Ishikawa (cell line): ENCODE results near the gene RAB11FIP4.

ENCODE experiments used
- CEBPB ChIP-seq: IDR thresholded peaks from 2 replicates; pipeline ENCODE4 v1.6.1; 2012
- CREB1 ChIP-seq: IDR thresholded peaks from 2 replicates; pipeline ENCODE4 v1.6.1; 2012; ENCODE audit warnings: low read depth
- EGR1 ChIP-seq: IDR thresholded peaks from 2 replicates; pipeline ENCODE4 v1.6.1; 2012
- EP300 ChIP-seq: IDR thresholded peaks from 2 replicates; pipeline ENCODE4 v1.6.1; 2012; ENCODE audit warnings: borderline replicate concordance
- FOXM1 ChIP-seq: IDR thresholded peaks from 2 replicates; pipeline ENCODE4 v1.6.1; 2012; ENCODE audit warnings: low read depth, borderline replicate concordance
- MAX ChIP-seq: IDR thresholded peaks from 2 replicates; pipeline ENCODE4 v1.6.1; 2012
- REST ChIP-seq: IDR thresholded peaks from 2 replicates; pipeline ENCODE4 v1.6.1; 2012; ENCODE audit warnings: low read depth, mild to moderate bottlenecking
- TAF1 ChIP-seq: IDR thresholded peaks from 2 replicates; pipeline ENCODE4 v1.6.1; 2012; ENCODE audit warnings: low read depth, mild to moderate bottlenecking
- TCF12 ChIP-seq: IDR thresholded peaks from 2 replicates; pipeline ENCODE4 v1.6.1; 2012; ENCODE audit warnings: low read depth
- TEAD4 ChIP-seq: IDR thresholded peaks from 2 replicates; pipeline ENCODE4 v1.6.1; 2012
- USF1 ChIP-seq: IDR thresholded peaks from 2 replicates; pipeline ENCODE4 v1.6.1; 2012
- YY1 ChIP-seq: IDR thresholded peaks from 2 replicates; pipeline ENCODE4 v1.6.1; 2012; ENCODE audit warnings: low read depth
- ZBTB7A ChIP-seq: IDR thresholded peaks from 2 replicates; pipeline ENCODE4 v1.6.1; 2012; ENCODE audit warnings: low read depth

GRCh38 chr17:31437720-31438400, 46.4 kb downstream of the RAB11FIP4 start:
- no peak for TF ChIP-seq EP300
- no peak for TF ChIP-seq TEAD4
- no peak for TF ChIP-seq REST
- TF ChIP-seq MAX, result no peak
- no peak for TF ChIP-seq FOXM1
- TF ChIP-seq EGR1, result no peak
- TF ChIP-seq USF1, result no peak
- no peak for TF ChIP-seq CREB1
- no peak for TF ChIP-seq TCF12
- no peak for TF ChIP-seq TAF1
- TF ChIP-seq YY1, result no peak
- no peak for TF ChIP-seq CEBPB
- no peak for TF ChIP-seq ZBTB7A
